Stomach (tissue), 4 donors: Measurements from ENCODE around the gene TMX1.

Experiments
- CTCF ChIP-seq, 7 experiments: fragments of 450-650 bp in 4 of 7; fragments of 200-600 bp in 3 of 7; sonication (generic) in 3 of 7; IDR thresholded peaks; one replicate each; pipeline ENCODE4 v1.5.1; 2016 to 2019; ENCODE audit warnings: antibody characterized with exemption in 7 of 7, control low read depth in 2 of 7, mild to moderate bottlenecking in 1 of 7
- POLR2A ChIP-seq, 4 donors: fragments of 450-650 bp; IDR thresholded peaks; one replicate each; pipeline ENCODE4 v1.6.1; 2016; ENCODE audit warnings: antibody characterized with exemption in 4 of 4, control low read depth in 2 of 4, mild to moderate bottlenecking in 1 of 4, moderate library complexity in 1 of 4

DNA sequence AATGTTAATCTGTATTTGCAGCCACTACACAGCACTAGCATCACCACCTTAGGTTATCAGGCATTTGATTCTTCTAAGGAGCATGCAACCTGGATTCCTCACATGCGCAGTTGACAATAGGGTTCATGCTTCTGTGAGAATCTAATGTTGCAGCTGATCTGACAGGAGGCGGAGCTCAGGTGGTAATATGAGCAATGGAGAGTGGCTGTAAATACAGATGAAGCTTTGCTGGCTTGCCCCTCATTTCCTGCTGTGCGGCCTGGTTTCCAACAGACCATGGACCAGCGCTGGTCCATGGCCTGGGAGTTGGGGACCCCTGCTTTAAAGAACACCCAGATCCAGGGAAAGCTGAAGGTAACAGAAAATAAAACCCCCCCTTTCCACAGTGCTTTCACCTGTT is 51.0 kb downstream of the TMX1 start:
- no peak for TF ChIP-seq POLR2A (IDR thresholded peaks at IDR 0.05)
- no peak for TF ChIP-seq CTCF (IDR thresholded peaks at IDR 0.05)
